MM.1S (cell line): ENCODE results near the gene BANP.

Experiments
- EZH2phosphoT487 ChIP-seq: fragments of 300-600 bp; sonication (generic); IDR thresholded peaks from 2 replicates; pipeline ENCODE4 v1.6.1; 2018; ENCODE audit warnings: antibody characterized with exemption, low read length
- TF ChIP-seq, protein P1 (sequence below): fragments of 300-600 bp; sonication (generic); IDR thresholded peaks from 2 replicates; pipeline ENCODE4 v1.5.1; 2016; ENCODE audit warnings: antibody characterized with exemption, low read length, mixed read lengths

GRCh38 chr16:88059701-88060386 lies 108.6 kb downstream of the BANP start:
- TF ChIP-seq, protein P1, sequence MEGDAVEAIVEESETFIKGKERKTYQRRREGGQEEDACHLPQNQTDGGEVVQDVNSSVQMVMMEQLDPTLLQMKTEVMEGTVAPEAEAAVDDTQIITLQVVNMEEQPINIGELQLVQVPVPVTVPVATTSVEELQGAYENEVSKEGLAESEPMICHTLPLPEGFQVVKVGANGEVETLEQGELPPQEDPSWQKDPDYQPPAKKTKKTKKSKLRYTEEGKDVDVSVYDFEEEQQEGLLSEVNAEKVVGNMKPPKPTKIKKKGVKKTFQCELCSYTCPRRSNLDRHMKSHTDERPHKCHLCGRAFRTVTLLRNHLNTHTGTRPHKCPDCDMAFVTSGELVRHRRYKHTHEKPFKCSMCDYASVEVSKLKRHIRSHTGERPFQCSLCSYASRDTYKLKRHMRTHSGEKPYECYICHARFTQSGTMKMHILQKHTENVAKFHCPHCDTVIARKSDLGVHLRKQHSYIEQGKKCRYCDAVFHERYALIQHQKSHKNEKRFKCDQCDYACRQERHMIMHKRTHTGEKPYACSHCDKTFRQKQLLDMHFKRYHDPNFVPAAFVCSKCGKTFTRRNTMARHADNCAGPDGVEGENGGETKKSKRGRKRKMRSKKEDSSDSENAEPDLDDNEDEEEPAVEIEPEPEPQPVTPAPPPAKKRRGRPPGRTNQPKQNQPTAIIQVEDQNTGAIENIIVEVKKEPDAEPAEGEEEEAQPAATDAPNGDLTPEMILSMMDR: no peak
- TF ChIP-seq EZH2phosphoT487: no peak
